Epithelial cell of proximal tubule (primary cell): ENCODE results near the gene SLC1A5. TPM values are rescaled to one million over a fixed set of nuclear protein-coding genes. Genes with fewer than 3 reads are reported as not detected.

Experiments used
- DNase-seq: peaks from one replicate; pipeline ENCODE4 v3.0.0-alpha.2; 2011; ENCODE audit warnings: low read depth
- H3K4me3 ChIP-seq: 2 replicates; pipeline ENCODE4 v1.5.1; 2011; ENCODE audit warnings: low read depth, mild to moderate bottlenecking, low read length
- CTCF ChIP-seq: conservative IDR thresholded peaks from 2 replicates; pipeline ENCODE4 v1.5.1; 2012; ENCODE audit warnings: low read depth, mild to moderate bottlenecking, low read length
- total RNA-seq: library from RNA; depleted of rRNA; stranded (reverse); fragments of >200 nt; gene quantifications from 2 replicates; pipeline ENCODE4 v1.2.3, GENCODE V29; 2015

SLC1A5 gene
- total RNA-seq, 1 donor from 2014 or later = 85.1 TPM

DNA sequence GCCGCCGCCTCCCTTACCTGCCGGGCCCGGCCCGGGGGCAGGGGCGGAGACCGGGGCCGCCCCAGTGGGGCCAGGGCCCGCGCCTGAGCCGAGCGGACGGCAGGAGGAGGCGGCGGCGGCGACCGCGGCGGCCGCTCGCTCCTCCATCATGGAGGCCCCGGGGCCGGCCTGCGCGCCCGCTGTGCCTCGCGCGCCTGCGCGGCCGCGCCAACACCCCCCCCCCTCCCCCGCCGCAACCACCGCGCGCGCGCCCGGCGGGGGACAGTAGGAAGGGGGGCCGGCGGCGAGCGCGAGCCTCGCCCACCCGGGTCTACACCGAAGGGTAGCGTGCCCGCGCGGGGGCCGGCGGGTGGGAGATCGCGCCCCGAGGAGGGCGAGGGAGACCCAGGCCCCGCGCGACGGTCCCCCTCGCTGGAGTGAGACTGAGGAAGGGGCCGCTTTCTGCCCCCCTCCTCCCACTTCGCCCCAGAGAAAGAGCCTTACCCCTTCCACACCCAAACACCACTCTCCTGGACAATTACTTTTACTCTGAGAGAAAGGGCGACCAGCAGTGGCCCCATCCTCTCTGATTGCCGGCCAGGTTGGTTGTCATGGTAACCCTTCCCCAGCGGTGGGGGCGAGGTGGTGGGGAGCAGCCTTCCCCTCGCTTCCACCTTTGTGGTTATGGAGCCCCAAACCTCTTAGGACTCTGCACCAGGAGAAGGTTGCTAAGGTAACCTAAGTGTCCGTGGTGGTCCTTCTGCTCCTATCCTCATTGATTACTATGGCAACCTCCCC, 41.9 kb downstream of the SLC1A5 start, which contains the start of gene STRN4:
STRN4 (minus strand) TSS at position 170 of the 777 bp plus-strand sequence; CDS start at position 150, 20 bp downstream.
- DNase-seq = no peak
- TF ChIP-seq CTCF = no peak
- H3K4me3 ChIP-seq = peak within 1 kb of the TSS; percentile 83

DNA sequence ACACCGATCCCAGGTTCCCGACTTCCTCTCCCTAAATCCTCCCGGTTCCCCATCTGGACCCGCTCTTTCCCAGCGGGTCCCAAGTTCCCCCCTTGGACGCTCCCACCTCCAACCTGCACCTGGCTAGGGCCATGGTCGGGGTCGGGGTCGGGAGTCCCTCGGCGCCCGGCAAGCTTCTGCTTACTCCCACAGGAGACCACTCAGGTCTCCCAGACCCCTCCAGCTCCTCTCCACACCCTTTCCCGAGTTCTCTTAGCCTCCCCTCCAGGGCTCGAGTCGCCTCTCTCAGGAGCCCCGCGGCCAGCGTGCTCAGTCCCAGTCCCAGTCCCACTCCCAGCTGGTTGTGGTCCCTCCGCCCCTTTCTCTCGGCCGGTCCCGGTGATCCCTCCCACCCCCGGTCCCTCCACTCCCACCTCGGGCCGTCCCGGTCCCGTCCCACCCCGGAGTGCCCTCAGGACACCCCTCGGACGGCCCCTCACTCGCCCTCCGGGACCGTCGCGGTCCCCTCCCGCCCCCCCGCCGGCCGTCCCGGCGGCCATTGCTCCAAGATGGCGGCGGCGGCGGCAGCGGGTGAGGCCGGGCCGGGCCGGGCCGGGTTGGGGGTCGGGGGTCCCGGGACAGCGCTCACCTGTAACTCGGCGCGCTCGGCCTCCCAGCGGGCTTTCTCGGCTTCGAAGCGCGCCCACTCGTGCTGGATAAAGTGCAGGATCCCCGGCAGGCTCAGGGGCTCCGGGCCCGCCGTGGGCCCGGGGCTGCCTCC, 42.7 kb downstream of the SLC1A5 start, which contains the start of gene FKRP:
FKRP (plus strand) TSS at position 537 of the 760 bp plus-strand sequence. CDS start 9,394 bp downstream, outside the sequence.
- H3K4me3 ChIP-seq = peak within 1 kb of the TSS; percentile 83
- no peak for DNase-seq

DNA sequence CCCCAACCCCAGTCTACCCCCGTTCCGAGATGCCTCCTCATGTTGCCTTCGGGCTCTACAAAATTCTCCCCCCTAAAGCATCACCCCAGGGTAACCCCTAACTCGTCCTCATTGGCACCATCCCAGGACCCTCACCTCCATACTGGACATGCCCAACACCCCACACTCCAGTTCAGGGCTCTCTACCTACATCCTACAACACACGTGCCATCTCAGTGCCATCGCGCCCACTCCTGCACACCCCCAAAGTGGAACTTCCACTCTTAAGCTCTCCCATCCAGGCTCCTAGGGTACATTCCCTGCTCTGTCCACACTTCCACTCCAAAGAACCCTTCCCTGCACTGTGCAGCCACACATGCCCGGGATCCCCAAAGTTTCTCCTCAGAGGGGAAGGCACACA, 43.4 kb downstream of the SLC1A5 start:
- no peak for DNase-seq
- peak overlapping the region; percentile 83 for H3K4me3 ChIP-seq
- no peak for TF ChIP-seq CTCF

More for the DNA sequence above, 42.7 kb downstream of the SLC1A5 start, which contains the start of gene FKRP:
- no peak for TF ChIP-seq CTCF

DNA sequence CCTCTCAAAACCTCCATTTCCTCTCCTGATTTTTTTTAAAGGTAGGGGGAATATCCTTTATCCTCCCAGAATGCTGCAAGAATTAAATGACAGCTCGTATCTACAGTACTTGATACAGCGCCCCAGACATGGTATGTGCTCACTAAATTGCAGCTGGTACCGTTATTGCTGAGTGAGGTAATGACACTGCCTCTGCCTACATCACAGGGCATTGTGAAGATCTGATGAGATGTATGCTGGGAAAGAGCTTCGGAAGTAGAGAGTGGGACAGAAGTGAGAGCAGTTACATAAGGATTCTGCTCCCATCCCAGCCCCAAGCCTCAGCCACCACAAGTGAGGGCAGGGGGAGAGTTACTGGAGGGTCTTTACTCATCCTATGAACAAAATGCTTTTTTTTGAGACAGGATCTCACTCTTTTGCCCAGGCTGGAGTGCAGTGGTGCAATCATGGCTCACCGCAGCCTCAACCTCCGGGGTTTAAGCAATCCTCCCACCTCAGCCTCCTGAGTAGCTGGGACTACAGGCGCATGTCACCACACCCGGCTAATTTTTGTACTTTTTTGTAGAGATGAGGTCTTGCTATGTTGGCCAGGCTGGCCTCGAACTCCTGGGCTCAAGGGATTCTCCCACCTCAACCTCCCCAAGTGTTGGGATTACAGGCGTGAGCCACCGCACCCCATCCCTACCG, 44.2 kb downstream of the SLC1A5 start:
- TF ChIP-seq CTCF = no peak

DNA sequence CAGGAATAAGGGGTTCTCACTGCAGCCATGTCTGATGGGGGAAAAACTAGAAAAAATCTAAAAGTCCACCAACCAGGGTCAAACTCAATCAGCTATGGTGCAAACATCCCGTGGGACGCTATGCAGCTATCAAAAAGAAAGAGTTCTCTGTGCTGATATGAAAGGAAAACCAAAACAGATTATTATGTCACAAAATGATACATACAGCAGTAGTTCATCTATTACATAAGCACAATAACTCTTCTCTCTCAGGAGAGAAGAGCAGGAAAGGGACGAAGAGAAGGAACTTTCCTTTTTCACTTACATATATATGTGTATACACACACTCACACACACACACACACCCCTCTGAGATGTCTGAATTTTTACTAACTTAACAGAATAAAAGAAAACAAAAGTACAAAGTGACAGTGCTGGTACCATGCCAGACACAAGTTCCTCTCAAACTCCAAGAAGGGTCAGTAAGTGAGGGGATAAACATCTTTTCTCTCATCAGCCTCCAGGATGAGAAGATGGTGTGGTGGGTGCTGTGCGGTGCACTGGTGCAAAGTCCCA, 45.4 kb downstream of the SLC1A5 start:
- TF ChIP-seq CTCF = no peak
- no peak for DNase-seq
- no peak overlapping the region for H3K4me3 ChIP-seq

More for the DNA sequence above, 44.2 kb downstream of the SLC1A5 start:
- H3K4me3 ChIP-seq = peak overlapping the region; percentile 83
- no peak for DNase-seq

GRCh38 chr19:46741447-46741846, 46.9 kb downstream of the SLC1A5 start:
- DNase-seq = no peak

More at GRCh38 chr19:46741447-46741846, 46.9 kb downstream of the SLC1A5 start:
- TF ChIP-seq CTCF = no peak
- H3K4me3 ChIP-seq = no peak overlapping the region
